AG04450 (cell line): ENCODE measurements around the gene CCDC141. TPM values are rescaled to one million over a fixed set of nuclear protein-coding genes. Genes with fewer than 3 reads are reported as not detected.

Experiments used
- CTCF ChIA-PET: fragments of 300-600, 350-600 bp; formaldehyde crosslinking; extraction: SDS; loops from one replicate; lab custom pipeline; 2022; ENCODE audit warnings: antibody characterized with exemption, inconsistent platforms; lab: Charles Lee
- POLR2A ChIA-PET: fragments of 350-600 bp; formaldehyde crosslinking; extraction: SDS; loops from one replicate; lab custom pipeline; 2021; ENCODE audit warnings: antibody characterized with exemption, inconsistent platforms; lab: Yijun Ruan, JAX
- DNase-seq: peaks from one replicate; pipeline ENCODE4 v3.0.0-alpha.2; 2011; ENCODE audit warnings: low read depth, low spot score
- H3K27ac ChIP-seq: one replicate; pipeline ENCODE4 v1.5.1; 2012; ENCODE audit warnings: low read depth, low read length, control low read depth
- H3K27me3 ChIP-seq: one replicate; pipeline ENCODE4 v1.6.0; 2012; ENCODE audit warnings: low read length; ENCODE audit not compliant: control insufficient read depth, insufficient read depth
- H3K4me3 ChIP-seq: 2 replicates; pipeline ENCODE4 v1.5.1; 2011; ENCODE audit warnings: mild to moderate bottlenecking, low read depth, low read length, control low read depth
- H3K9me3 ChIP-seq: 2 replicates; pipeline ENCODE4 v1.5.1; 2012; ENCODE audit warnings: low read length; ENCODE audit not compliant: control insufficient read depth, insufficient read depth
- polyA plus RNA-seq: library from polyadenylated mRNA; depleted of rRNA; stranded (reverse); fragments of >200 nt; gene quantifications from 2 replicates; pipeline ENCODE4 v1.2.3, GENCODE V29; 2011
- TF ChIP-seq, protein P1 (sequence below): IDR thresholded peaks from 2 replicates; pipeline ENCODE4 v1.5.1; 2011; ENCODE audit warnings: low read depth, low read length, control low read depth, inconsistent platforms

CCDC141 gene
- polyA plus RNA-seq, 1 experiment, result not detected

DNA sequence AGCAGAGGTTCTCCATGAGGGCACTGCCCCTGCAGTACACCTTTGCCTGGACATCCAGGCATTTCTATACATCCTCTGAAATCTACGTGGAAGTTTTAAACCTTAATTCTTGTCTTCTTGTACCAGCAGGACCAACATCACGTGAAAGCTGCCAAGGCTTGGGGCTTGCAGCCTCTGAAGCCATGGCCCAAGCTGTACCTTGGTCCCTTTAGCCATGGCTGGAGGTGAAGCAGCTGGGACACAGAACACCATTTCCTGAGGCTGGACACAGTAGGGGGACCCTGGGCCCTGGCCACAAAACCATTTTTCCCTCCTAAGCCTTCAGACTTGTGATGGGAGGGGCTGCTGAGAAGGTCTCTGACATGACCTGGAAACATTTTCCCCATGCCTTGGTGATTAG lies 32.8 kb upstream of the CCDC141 start:
- POLR2A ChIA-PET, result no interaction called here
- Histone ChIP-seq H3K27me3 (no peaks in the 10 kb centered on the region), H3K9me3 (no peaks in the 10 kb centered on the region), H3K27ac (no peak overlapping the region), H3K4me3 (no peak overlapping the region)
- CTCF ChIA-PET, result no interaction called here
- TF ChIP-seq, protein P1, sequence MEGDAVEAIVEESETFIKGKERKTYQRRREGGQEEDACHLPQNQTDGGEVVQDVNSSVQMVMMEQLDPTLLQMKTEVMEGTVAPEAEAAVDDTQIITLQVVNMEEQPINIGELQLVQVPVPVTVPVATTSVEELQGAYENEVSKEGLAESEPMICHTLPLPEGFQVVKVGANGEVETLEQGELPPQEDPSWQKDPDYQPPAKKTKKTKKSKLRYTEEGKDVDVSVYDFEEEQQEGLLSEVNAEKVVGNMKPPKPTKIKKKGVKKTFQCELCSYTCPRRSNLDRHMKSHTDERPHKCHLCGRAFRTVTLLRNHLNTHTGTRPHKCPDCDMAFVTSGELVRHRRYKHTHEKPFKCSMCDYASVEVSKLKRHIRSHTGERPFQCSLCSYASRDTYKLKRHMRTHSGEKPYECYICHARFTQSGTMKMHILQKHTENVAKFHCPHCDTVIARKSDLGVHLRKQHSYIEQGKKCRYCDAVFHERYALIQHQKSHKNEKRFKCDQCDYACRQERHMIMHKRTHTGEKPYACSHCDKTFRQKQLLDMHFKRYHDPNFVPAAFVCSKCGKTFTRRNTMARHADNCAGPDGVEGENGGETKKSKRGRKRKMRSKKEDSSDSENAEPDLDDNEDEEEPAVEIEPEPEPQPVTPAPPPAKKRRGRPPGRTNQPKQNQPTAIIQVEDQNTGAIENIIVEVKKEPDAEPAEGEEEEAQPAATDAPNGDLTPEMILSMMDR, result no peak
- DNase-seq, result no peak

- Histone ChIP-seq H3K27me3 (no peaks in the 10 kb centered on the region), H3K27ac (no peak overlapping the region), H3K4me3 (no peak overlapping the region), H3K9me3 (no peaks in the 10 kb centered on the region)
- POLR2A ChIA-PET, result no interaction called here
- TF ChIP-seq, protein P1, result no peak
- CTCF ChIA-PET, result no interaction called here
- DNase-seq, result no peak
These were observed 32.0 kb upstream of the CCDC141 start for GRCh38 chr2:179081954-179082353.

GRCh38 chr2:179072527-179072926 lies 22.6 kb upstream of the CCDC141 start:
- H3K27me3 ChIP-seq, result no peaks in the 10 kb centered on the region
- no peak overlapping the region for H3K27ac ChIP-seq
- TF ChIP-seq, protein P1, result no peak
- DNase-seq, result no peak
- ChIA-PET POLR2A (no interaction called here), CTCF (no interaction called here)
- no peaks in the 10 kb centered on the region for H3K9me3 ChIP-seq
- H3K4me3 ChIP-seq, result no peak overlapping the region

- no peak for DNase-seq
- Histone ChIP-seq H3K27me3 (no peaks in the 10 kb centered on the region), H3K9me3 (0 out of 2 replicates have a peak, but pooled peaks cover 1% of the 10 kb centered on the region), H3K27ac (no peak overlapping the region), H3K4me3 (no peak overlapping the region)
- ChIA-PET CTCF (interaction anchor here (0.7 kb wide), 1 partner anchor 371 kb away, joined by 9 read pairs; no protein-coding TSS in a partner anchor), POLR2A (no interaction called here)
- TF ChIP-seq, protein P1, result no peak
These were observed 21.9 kb upstream of the CCDC141 start for GRCh38 chr2:179071810-179072355.

- peaks cover 4% of the 10 kb centered on the region; the same call in 1 of the 2 replicates for H3K9me3 ChIP-seq
- POLR2A ChIA-PET, result no interaction called here
- CTCF ChIA-PET, result no interaction called here
- H3K27ac ChIP-seq, result no peak overlapping the region
- H3K4me3 ChIP-seq, result no peak overlapping the region
- no peaks in the 10 kb centered on the region for H3K27me3 ChIP-seq
- TF ChIP-seq, protein P1, result no peak
- no peak for DNase-seq
These were observed 21.0 kb upstream of the CCDC141 start for GRCh38 chr2:179070895-179071294.
